ENCODE measurements around the gene EFNA2.

Gene EFNA2

DNA sequence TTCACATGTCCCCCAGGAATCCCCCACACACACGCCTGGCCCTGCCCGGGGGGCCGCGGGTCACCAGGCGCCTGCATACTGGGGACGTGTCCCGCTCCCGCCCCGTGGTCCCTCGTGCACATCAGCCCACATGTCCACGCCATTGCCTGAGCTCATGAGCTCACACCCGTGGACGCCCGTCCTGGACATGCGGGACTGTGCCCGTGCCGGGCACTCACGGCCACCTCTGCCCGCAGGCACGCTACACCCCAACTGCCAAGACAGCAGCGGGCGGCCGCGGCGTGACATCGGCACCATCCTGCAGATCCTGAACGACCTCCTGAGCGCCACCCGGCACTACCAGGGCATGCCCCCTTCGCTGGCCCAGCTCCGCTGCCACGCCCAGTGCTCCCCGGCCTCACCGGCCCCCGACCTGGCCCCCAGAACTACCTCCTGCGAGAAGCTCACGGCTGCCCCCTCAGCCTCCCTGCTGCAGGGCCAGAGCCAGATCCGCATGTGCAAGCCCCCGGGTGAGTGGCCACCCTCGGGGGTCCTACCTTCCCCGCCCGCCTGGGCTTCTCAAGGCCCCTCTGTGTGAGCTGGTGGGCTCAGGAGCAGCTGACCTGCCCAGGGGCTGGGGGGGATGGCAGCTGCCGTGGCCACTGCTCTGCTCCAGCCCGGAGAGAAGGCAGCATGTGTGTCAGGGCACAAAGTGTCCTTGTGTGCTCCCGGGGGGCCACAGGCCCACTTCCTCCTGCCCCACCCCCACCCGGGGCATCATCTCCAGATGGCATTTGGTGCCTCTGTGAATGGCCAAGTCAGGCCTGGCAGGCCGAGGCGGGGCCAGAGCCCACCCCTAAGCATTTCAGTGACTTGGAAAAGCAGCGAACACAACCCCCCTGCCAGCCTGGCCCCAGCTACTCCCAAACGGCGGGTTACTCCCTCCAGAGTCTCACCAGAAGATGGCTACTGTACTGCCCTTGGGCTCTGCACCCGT is 30.2 kb upstream of the EFNA2 start:
- H3K27ac Mint-ChIP-seq, result peak overlapping the region; percentile 83
- H3K4me1 Mint-ChIP-seq, result peaks cover 35% of the 10 kb centered on the region
- no peaks in the 10 kb centered on the region for H3K9me3 Mint-ChIP-seq
- H3K4me3 Mint-ChIP-seq, result no peak overlapping the region
- peaks cover 1% of the 10 kb centered on the region for H3K36me3 Mint-ChIP-seq
- no peaks in the 10 kb centered on the region for H3K27me3 Mint-ChIP-seq

DNA sequence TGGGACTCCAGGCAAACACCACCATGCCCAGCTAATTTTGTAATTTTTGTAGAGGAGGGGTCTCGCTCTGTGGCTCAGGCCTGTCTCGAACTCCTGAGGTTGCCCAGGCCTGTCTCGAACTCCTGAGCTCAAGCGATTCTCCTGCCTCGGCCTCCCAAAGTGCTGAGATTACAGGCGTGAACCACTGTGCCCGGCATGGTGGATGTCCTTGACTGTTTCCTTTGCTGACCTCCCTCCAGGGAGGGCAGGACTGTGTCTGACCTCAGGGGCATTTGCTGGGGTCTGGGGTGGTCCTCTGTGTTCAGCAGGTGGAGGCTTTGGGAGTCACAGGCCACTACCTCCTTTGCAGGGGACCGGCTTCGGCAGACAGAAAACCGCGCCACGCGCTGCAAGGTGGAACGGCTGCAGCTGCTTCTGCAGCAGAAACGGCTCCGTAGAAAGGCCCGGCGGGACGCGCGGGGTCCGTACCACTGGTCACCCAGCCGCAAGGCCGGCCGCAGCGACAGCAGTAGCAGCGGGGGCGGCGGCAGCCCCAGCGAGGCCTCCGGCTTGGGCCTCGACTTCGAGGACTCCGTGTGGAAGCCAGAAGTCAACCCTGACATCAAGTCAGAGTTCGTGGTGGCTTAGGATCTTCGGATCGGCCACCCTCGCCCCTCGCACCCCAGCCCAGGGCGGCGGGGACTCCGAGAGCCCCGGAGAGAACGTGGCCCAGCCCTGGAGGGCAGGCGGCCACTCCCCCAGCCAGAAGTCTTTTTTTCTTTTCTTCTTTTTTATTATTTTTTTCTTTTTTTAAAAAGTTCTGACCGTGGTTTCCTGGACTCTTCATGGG is 28.8 kb upstream of the EFNA2 start:
- Mint-ChIP-seq H3K4me1 (peaks cover 42% of the 10 kb centered on the region), H3K36me3 (peaks cover 1% of the 10 kb centered on the region), H3K27me3 (no peaks in the 10 kb centered on the region), H3K9me3 (no peaks in the 10 kb centered on the region), H3K4me3 (peak overlapping the region; percentile 30), H3K27ac (no peak overlapping the region)

DNA sequence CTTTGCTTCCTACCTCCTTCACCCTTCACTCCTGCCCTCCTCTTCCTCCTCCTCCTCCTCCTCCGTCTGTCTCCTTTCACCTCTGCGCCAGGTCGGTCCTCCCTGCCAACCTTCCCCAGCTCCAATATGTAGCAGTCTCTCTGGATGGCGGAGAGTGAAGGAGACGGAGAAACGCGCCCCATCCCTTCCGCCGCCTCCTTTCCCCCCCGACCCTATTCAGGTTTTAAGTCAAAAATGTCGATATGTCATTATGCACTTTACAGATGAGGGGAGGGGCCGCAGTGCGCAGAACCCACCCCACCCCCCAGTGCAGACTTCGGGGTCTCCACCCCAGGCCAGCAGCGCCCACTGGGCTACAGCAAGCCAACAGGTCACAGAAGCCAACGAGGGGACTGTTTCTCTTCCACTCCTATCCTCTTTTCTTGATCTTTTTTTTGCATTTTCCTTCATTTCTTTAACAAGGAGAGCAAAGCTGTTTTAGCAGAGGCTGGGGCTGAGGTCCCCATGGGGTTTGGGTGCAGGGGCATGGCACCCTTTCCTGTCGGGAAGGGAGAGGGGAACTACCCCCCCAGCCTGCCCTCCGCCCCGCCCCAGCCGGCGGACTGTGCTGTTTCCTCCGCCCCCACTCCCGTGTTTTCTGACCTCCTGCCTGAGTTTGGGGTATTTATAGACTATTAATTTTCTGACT is 28.1 kb upstream of the EFNA2 start:
- Mint-ChIP-seq H3K27ac (peak overlapping the region; percentile 35), H3K4me3 (peak overlapping the region; percentile 30), H3K9me3 (no peaks in the 10 kb centered on the region), H3K27me3 (no peaks in the 10 kb centered on the region), H3K4me1 (peaks cover 46% of the 10 kb centered on the region), H3K36me3 (peaks cover 1% of the 10 kb centered on the region)

DNA sequence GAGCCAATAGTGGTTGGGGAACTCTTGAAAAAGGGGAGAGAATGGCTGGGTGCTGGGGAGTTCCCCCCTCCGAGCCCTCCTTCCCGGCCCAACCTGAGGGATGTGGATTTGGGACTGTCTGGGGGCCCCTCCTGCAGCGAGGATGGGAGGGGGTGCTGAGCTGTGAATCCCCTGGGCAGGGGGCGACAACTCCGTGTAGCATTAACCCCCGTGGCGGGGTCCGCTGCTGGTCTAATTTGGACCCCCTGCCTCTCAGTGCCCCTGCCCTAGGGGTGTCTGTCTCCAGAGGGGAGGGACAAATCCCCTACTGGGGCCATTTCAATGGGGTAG is 27.5 kb upstream of the EFNA2 start:
- Mint-ChIP-seq H3K27me3 (no peaks in the 10 kb centered on the region), H3K27ac (no peak overlapping the region), H3K9me3 (no peaks in the 10 kb centered on the region), H3K4me1 (peaks cover 51% of the 10 kb centered on the region), H3K36me3 (peaks cover 1% of the 10 kb centered on the region), H3K4me3 (peak overlapping the region; percentile 30)

DNA sequence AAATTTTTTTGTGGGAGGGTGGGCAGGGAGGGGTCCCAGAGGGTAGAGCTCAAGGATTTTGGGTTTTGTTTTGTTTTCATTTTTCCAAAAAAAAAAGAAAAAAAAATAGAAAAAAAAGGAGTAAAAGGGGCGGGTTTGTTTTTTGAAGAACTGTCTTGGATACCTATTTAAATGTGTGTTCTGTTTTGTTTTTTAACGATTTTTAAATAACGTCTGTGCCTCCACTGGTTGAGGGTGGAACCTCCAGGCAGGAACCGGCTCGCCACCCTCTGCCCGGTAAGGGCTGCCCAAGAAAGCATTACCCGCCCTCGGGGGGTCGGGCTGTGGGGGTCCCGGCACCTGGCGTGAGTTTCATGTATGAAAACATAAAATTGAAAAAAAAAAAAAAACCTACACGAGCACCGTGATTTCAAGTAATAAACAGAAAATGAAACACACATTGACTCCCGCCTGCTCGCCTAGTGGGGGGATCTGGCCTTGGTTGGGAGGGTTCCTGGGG is 26.9 kb upstream of the EFNA2 start:
- Mint-ChIP-seq H3K4me1 (peaks cover 50% of the 10 kb centered on the region), H3K9me3 (no peaks in the 10 kb centered on the region), H3K27ac (peak overlapping the region; percentile 92), H3K36me3 (peaks cover 1% of the 10 kb centered on the region), H3K27me3 (no peaks in the 10 kb centered on the region), H3K4me3 (peak overlapping the region; percentile 86)

DNA sequence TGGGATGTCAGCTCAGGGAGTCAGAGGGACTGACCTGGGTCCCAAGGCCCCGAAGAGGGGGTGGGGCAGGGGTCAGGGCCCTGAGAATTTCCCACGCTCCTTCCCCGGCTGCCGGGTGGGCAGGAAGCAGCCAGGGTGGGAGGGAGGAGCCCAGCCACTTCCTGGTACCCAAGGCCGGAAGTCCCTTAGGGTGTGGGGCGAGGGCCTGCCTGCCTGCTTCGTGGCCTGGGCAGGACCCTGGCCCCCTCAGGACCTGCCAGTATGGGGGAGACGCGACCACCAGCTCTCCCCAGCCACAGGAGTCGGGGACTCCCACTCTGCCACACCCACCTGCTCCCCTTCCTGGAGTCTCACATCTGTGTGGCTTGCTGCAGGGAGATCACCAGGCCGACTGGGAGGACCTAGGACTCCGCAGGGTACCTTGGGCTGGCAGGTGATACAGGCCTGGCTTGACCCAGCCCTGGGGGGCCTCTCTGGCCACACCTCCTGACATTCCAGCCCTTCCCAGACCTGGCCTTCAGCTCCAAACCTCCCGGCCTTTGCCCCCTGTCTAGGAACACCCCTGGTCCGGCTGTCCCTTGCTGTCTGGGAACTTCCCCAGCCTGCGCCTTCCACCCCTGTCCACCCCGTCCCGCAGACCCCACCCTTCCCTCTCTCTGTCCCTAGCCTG is 26.3 kb upstream of the EFNA2 start:
- H3K27me3 Mint-ChIP-seq, result no peaks in the 10 kb centered on the region
- peaks cover 1% of the 10 kb centered on the region for H3K36me3 Mint-ChIP-seq
- H3K27ac Mint-ChIP-seq, result peak overlapping the region; percentile 92
- H3K9me3 Mint-ChIP-seq, result no peaks in the 10 kb centered on the region
- peak overlapping the region; percentile 86 for H3K4me3 Mint-ChIP-seq
- peaks cover 50% of the 10 kb centered on the region for H3K4me1 Mint-ChIP-seq

DNA sequence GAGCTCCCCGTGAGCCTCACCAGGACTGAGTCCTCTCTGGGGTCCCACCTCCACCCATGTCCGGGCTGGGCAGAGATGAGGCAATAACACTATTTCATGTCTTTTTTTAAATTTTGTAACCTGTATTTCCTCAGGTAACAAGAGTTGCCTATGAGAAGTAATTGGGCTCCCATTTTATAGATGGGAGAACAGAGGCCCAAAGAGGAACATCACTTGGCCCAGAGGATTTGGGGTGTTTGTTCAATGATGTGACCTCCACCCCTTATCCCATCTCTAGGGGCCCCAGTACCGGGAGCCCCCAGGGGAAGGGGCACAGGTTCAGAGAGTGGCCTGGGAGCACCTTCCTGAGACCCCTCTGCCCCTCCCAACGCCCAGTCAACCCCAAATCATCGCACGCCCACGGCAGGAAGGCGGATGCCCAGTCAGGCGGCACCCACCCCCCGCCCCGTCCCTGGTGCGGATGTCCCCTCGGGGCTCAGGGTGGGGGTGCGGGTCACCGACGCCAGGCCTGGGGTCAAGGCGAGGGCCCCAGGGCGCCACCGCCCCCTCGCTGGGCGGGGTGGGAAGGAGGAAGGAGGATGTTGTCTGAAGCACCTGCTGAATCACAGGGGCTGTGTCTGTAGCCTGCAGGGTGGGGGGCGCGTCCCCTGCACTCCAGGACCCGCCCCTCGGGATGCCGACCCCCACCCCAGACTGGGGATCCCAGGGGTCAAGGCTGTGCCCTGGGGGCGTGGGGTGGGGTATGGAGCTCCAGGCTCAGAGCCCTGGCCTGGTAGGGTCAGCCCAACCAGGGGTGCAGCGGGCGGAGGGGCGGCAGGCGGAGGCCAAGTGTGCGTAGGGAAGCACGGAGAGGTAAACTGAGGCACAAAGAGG is 25.6 kb upstream of the EFNA2 start:
- peak overlapping the region; percentile 86 for H3K4me3 Mint-ChIP-seq
- peaks cover 48% of the 10 kb centered on the region for H3K4me1 Mint-ChIP-seq
- no peaks in the 10 kb centered on the region for H3K9me3 Mint-ChIP-seq
- H3K27me3 Mint-ChIP-seq, result no peaks in the 10 kb centered on the region
- H3K27ac Mint-ChIP-seq, result peak overlapping the region; percentile 92
- peaks cover 1% of the 10 kb centered on the region for H3K36me3 Mint-ChIP-seq

DNA sequence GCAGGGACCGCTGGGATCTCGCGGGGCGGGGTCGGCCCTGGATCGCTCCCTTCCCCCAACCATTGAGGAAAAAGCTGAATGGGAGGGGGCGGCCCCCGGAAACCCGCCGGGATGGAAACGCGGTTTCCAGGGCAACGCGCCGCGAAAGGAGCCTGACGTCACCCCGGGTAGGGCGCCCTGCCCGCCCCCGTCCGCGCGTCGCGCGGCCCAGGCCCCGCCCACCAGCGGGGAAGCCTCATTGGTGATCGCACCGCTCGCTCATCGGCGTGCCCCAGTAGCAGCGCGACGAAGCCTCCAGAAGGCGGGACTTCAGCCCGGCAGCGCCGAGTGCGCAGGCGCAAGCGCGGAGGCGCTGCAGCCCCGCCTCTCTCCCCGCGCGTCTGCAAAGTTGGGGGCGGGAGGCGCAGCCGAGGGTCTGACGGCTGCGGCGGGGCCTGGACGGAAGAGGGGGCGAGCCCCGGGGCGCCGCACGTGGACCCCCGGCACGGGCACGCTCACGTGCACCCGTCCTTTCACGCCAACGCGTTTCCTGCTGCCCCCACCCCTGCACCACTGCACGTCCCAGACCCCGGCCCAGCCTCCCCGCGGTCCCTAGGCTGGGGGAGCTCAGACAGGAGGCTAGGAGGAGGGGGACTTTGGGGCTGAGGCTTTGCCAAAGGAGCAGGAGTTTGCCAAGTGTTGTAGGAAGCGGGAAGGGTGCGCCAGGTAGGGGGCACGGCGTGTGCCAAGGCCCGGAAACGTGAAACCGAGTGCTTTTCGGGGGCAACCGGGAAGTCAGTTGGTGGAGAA is 24.7 kb upstream of the EFNA2 start:
- peak overlapping the region; percentile 96 for H3K4me3 Mint-ChIP-seq
- no peaks in the 10 kb centered on the region for H3K9me3 Mint-ChIP-seq
- H3K27ac Mint-ChIP-seq, result peak overlapping the region; percentile 88
- no peaks in the 10 kb centered on the region for H3K27me3 Mint-ChIP-seq
- peaks cover 1% of the 10 kb centered on the region for H3K36me3 Mint-ChIP-seq
- peaks cover 54% of the 10 kb centered on the region for H3K4me1 Mint-ChIP-seq

DNA sequence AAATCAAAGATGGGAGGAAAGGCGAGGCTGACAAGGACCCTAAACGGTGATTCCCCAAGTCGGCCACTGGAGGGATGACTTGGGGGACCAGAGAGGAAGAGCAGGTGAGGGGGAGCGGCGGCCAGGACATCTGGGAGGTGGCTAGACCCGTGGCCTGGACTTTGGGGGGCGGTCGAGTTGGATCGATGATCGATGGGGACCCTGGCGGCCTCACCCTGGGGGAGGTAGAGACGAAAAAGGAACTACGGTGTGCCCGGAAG is 24.2 kb upstream of the EFNA2 start:
- H3K27me3 Mint-ChIP-seq, result no peaks in the 10 kb centered on the region
- peak overlapping the region; percentile 96 for H3K4me3 Mint-ChIP-seq
- peak overlapping the region; percentile 88 for H3K27ac Mint-ChIP-seq
- H3K4me1 Mint-ChIP-seq, result peaks cover 55% of the 10 kb centered on the region
- no peaks in the 10 kb centered on the region for H3K9me3 Mint-ChIP-seq
- peaks cover 1% of the 10 kb centered on the region for H3K36me3 Mint-ChIP-seq

DNA sequence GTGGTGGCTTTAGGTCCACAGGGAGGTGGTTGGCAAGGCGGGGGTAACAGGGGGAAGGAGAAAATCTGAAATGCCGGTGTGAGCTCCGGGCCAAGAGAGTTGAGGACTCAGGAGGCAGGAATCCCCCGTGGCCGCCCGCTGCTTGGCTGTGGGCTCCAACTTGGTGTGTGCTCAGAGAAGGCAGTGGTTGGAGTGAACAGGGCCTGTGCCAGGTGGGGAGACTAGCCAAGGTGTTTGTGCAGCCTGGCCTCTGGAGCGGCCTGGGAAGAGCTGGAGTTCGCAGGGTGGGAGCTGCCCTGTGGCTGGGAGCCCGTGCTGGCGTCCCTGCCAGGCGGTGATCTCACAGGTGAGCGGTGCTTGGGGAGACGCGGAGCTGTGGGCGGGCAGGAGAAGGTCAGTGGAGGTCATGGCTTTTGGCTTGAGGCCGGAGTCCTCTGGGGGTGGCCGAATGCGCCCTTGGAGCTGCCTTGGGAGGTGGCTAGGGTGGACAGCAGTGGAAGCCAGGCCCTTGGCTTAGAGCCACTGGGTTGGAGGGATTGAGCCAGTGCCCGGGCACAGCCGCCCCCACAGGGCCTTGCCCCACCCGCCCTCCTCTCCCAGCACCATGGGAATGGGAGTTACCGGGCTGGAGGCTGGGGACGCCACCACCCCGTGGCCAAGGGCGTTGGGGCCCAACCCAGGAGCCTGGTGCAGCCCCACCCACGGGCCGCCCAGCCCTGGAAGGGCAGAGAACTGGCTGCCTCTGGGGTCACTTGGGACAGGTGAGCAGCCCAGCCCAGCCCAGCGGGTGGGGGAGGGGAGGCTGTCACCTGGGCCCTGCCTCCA is 23.7 kb upstream of the EFNA2 start:
- Mint-ChIP-seq H3K9me3 (no peaks in the 10 kb centered on the region), H3K27me3 (no peaks in the 10 kb centered on the region), H3K27ac (peak overlapping the region; percentile 88), H3K4me1 (peaks cover 55% of the 10 kb centered on the region), H3K4me3 (peak overlapping the region; percentile 96), H3K36me3 (peaks cover 1% of the 10 kb centered on the region)

DNA sequence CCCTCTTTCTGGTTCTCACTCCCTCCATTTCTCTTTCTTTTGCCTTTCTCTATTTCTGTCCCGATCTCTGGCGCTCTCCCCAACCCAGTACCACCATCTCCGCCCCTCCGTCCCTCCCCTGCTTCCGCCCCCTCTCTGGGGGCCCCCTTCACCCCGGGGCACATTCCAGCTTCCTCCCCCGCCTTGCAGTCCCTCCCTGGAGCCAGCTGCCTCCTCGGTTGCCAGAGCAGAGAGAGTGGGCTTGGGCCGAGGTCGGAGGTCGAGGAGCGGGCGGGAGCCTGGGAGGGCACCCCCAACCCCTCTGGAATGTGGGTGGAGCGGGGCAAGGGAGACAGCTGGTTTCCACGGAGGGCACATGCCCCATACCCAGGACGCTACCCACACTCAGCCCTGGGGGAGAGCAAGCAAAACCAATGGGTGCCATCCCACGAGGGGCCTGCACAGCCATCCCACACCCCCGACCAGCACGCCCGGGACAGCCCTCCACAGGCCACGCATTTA is 23.0 kb upstream of the EFNA2 start:
- peaks cover 56% of the 10 kb centered on the region for H3K4me1 Mint-ChIP-seq
- H3K27ac Mint-ChIP-seq, result no peak overlapping the region
- H3K9me3 Mint-ChIP-seq, result no peaks in the 10 kb centered on the region
- H3K36me3 Mint-ChIP-seq, result peaks cover 1% of the 10 kb centered on the region
- H3K4me3 Mint-ChIP-seq, result peak overlapping the region; percentile 42
- H3K27me3 Mint-ChIP-seq, result no peaks in the 10 kb centered on the region

DNA sequence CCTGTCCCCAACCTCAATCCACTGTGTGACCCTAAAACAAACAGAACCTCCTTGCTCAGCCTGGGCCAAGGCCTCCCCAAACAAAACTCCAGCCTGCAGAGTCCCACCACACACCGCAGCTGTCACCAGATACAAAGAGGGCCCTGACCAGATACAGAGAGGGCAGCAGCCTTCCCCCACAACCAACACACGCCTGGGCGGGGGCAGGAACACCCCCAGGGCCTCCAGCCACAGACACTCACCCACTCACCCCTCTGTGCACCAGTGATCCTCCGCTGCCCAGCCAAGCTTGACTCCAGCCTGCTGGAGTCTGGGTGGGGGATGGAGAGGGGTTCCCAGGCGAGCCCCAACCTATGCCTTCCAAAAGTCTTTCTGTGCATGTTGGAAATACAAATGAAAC is 22.5 kb upstream of the EFNA2 start:
- no peaks in the 10 kb centered on the region for H3K27me3 Mint-ChIP-seq
- peak overlapping the region; percentile 23 for H3K27ac Mint-ChIP-seq
- H3K4me3 Mint-ChIP-seq, result peak overlapping the region; percentile 15
- H3K4me1 Mint-ChIP-seq, result peaks cover 54% of the 10 kb centered on the region
- no peaks in the 10 kb centered on the region for H3K9me3 Mint-ChIP-seq
- H3K36me3 Mint-ChIP-seq, result no peaks in the 10 kb centered on the region

All from activated naive CD4-positive, alpha-beta T cell treated with anti-CD3 and anti-CD28 coated beads, Interleukin-2, amount 50 U/mL, for 24 hours (primary cell).